CD4-positive, alpha-beta T cell treated with Interleukin-6 for 4 hours (primary cell): ENCODE data around the gene MORN5.

Experiments
- DNase-seq: peaks from one replicate; pipeline ENCODE4 v3.0.0-alpha.2; 2020; ENCODE audit warnings: mixed read lengths

MORN5 gene

GRCh38 chr9:122125158-122125508, 34.6 kb upstream of the MORN5 start:
- peak; percentile 82 for DNase-seq

- DNase-seq = no peak
These were observed 34.0 kb upstream of the MORN5 start for GRCh38 chr9:122125509-122126330.

- DNase-seq = no peak
These were observed 33.1 kb upstream of the MORN5 start for GRCh38 chr9:122126331-122127261.

- DNase-seq = no peak
These were observed 32.3 kb upstream of the MORN5 start for GRCh38 chr9:122127396-122127798.

- DNase-seq = peak; percentile 20
These were observed 31.4 kb upstream of the MORN5 start for GRCh38 chr9:122128007-122128968.

- DNase-seq = no peak
These were observed 30.8 kb upstream of the MORN5 start for GRCh38 chr9:122128969-122129343.

- DNase-seq = no peak
These were observed 29.7 kb upstream of the MORN5 start for GRCh38 chr9:122129969-122130368.

GRCh38 chr9:122130837-122131236, 28.9 kb upstream of the MORN5 start:
- no peak for DNase-seq

GRCh38 chr9:122131401-122132001, 28.2 kb upstream of the MORN5 start:
- no peak for DNase-seq

GRCh38 chr9:122132539-122132938, 27.2 kb upstream of the MORN5 start:
- DNase-seq = no peak

- no peak for DNase-seq
These were observed 26.3 kb upstream of the MORN5 start for GRCh38 chr9:122133263-122133983.

GRCh38 chr9:122133984-122134535, 25.6 kb upstream of the MORN5 start:
- DNase-seq = no peak

GRCh38 chr9:122134822-122135528, 24.7 kb upstream of the MORN5 start:
- no peak for DNase-seq

GRCh38 chr9:122135529-122135859, 24.2 kb upstream of the MORN5 start:
- no peak for DNase-seq

- DNase-seq = no peak
These were observed 21.0 kb upstream of the MORN5 start for GRCh38 chr9:122138560-122139268.

GRCh38 chr9:122140368-122141193, 19.1 kb upstream of the MORN5 start:
- DNase-seq = no peak

GRCh38 chr9:122141671-122142070, 18.0 kb upstream of the MORN5 start:
- no peak for DNase-seq

GRCh38 chr9:122143296-122143695, 16.4 kb upstream of the MORN5 start:
- no peak for DNase-seq

- DNase-seq = no peak
These were observed 15.8 kb upstream of the MORN5 start for GRCh38 chr9:122143876-122144405.
